Mammary epithelial cell (primary cell): ENCODE results near the gene ZBTB7A.

Experiments used
- EZH2 ChIP-seq: IDR thresholded peaks from 2 replicates; pipeline ENCODE4 v1.6.1; 2012; ENCODE audit warnings: low read length, inconsistent platforms, borderline replicate concordance
- TF ChIP-seq, protein P1 (sequence below), 2 donors: IDR thresholded peaks in 1 of 2; conservative IDR thresholded peaks in 1 of 2; 2 replicates each; pipeline ENCODE4 v1.5.1; 2011 to 2012; ENCODE audit warnings: inconsistent platforms in 2 of 2, low read length in 2 of 2, mild to moderate bottlenecking in 2 of 2, control low read depth in 1 of 2, low read depth in 1 of 2; ENCODE audit not compliant: insufficient read depth in 1 of 2; ENCODE audit errors: extremely low read depth in 1 of 2

GRCh38 chr19:4061683-4062418, 4.8 kb downstream of the ZBTB7A start:
- no peak for TF ChIP-seq EZH2
- TF ChIP-seq, protein P1, sequence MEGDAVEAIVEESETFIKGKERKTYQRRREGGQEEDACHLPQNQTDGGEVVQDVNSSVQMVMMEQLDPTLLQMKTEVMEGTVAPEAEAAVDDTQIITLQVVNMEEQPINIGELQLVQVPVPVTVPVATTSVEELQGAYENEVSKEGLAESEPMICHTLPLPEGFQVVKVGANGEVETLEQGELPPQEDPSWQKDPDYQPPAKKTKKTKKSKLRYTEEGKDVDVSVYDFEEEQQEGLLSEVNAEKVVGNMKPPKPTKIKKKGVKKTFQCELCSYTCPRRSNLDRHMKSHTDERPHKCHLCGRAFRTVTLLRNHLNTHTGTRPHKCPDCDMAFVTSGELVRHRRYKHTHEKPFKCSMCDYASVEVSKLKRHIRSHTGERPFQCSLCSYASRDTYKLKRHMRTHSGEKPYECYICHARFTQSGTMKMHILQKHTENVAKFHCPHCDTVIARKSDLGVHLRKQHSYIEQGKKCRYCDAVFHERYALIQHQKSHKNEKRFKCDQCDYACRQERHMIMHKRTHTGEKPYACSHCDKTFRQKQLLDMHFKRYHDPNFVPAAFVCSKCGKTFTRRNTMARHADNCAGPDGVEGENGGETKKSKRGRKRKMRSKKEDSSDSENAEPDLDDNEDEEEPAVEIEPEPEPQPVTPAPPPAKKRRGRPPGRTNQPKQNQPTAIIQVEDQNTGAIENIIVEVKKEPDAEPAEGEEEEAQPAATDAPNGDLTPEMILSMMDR (conservative IDR thresholded peaks at IDR 0.05 in 1 of 2, IDR thresholded peaks at IDR 0.05 in 1 of 2; ENCODE audit: extremely low read depth in 1 of 2, insufficient read depth in 1 of 2, low read depth in 1 of 2, low read length in 2 of 2) = no peak
